ENCODE data around the gene CTNNA3.

CTNNA3 gene

DNA sequence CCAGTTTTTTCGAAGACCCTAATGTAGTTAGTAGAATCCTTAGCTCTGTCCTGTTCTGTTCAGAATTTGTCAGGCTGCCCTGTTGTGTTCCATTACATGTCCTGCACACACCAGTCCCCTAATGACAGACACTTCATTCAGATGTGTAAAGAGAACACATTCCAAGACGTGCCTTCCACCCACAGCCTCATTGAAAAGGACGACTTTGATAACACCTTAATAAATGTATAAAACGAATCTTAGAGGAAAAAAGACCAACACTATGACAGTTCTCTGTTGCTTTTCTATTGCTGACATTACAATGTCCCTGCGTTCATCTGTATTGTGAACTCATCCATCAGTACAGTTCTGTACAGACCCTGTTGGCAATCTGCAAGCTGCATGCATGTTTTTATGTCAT is 766.6 kb downstream of the CTNNA3 start:
- no peak for DNase-seq (ENCODE audit: low read depth)

DNA sequence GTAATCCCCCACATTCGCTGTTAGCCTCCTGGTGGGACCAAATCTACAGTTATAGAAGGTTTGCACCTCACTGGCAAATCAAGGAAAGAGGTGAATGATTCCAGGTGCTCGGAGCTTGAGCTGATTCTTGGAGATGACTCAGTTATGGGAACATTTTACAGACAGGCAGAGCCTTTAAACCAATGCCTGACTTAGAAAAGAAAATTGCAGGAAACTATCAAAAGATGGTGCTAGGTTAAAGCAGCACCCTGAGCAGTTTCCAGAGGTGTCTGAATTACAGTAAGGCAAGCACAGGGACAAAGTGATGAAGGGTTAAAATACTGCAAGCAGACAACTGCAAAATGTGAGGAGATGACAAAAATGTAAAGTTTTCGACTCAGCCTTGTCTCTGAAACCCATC is 767.2 kb downstream of the CTNNA3 start:
- DNase-seq (ENCODE audit: low read depth), result no peak

DNA sequence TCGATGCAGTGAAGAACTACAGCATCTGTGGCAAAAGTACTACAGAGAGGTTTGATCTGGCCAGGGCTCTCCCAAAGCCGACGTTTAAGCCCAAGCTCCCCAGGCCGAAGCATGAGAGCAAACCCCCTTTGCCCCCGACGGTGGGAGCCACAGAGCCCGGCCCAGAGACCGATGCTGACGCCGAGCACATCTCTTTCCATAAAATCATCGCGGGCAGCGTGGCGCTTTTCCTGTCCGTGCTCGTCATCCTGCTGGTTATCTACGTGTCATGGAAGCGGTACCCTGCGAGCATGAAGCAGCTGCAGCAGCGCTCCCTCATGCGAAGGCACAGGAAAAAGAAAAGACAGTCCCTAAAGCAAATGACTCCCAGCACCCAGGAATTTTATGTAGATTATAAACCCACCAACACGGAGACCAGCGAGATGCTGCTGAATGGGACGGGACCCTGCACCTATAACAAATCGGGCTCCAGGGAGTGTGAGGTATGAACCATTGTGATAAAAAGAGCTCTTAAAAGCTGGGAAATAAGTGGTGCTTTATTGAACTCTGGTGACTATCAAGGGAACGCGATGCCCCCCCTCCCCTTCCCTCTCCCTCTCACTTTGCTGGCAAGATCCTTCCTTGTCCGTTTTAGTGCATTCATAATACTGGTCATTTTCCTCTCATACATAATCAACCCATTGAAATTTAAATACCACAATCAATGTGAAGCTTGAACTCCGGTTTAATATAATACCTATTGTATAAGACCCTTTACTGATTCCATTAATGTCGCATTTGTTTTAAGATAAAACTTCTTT is 767.8 kb downstream of the CTNNA3 start:
- DNase-seq (ENCODE audit: low read depth), result no peak

DNA sequence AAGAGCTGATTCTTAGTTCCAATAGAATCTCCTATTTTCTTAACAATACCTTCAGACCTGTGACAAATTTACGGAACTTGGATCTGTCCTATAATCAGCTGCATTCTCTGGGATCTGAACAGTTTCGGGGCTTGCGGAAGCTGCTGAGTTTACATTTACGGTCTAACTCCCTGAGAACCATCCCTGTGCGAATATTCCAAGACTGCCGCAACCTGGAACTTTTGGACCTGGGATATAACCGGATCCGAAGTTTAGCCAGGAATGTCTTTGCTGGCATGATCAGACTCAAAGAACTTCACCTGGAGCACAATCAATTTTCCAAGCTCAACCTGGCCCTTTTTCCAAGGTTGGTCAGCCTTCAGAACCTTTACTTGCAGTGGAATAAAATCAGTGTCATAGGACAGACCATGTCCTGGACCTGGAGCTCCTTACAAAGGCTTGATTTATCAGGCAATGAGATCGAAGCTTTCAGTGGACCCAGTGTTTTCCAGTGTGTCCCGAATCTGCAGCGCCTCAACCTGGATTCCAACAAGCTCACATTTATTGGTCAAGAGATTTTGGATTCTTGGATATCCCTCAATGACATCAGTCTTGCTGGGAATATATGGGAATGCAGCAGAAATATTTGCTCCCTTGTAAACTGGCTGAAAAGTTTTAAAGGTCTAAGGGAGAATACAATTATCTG is 768.6 kb downstream of the CTNNA3 start:
- DNase-seq (ENCODE audit: low read depth), result no peak

DNA sequence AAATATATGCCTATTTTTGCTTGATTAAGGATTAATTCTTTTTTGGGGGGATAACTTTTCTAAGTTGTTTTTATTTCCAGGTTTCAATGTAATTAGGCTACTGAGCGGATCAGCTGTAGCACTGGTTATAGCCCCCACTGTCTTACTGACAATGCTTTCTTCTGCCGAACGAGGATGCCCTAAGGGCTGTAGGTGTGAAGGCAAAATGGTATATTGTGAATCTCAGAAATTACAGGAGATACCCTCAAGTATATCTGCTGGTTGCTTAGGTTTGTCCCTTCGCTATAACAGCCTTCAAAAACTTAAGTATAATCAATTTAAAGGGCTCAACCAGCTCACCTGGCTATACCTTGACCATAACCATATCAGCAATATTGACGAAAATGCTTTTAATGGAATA is 769.2 kb downstream of the CTNNA3 start:
- no peak for DNase-seq (ENCODE audit: low read depth)

DNA sequence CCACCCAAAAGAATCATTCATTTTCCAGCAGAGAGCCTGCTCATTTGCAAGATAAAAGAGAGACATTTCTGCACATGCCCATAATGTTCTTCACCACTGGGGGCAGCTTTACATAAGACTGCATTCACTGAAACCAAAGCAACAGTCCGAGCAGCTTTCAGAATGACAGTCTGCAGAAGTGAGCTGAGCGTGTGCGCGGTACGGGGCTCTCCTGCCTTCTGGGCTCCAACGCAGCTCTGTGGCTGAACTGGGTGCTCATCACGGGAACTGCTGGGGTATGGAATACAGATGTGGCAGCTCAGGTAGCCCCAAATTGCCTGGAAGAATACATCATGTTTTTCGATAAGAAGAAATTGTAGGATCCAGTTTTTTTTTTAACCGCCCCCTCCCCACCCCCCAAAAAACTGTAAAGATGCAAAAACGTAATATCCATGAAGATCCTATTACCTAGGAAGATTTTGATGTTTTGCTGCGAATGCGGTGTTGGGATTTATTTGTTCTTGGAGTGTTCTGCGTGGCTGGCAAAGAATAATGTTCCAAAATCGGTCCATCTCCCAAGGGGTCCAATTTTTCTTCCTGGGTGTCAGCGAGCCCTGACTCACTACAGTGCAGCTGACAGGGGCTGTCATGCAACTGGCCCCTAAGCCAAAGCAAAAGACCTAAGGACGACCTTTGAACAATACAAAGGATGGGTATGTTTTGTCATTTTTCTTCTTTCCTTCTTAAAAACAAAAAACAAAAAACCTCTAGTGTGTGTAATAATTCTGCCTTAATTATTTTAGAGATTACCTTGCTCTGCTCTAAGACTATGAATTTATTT is 769.9 kb downstream of the CTNNA3 start, which contains the start of gene LRRTM3:
Gene LRRTM3, plus strand, starts transcription at position 141 of the 820 bp plus-strand sequence.
- no peak for DNase-seq (ENCODE audit: low read depth)

DNA sequence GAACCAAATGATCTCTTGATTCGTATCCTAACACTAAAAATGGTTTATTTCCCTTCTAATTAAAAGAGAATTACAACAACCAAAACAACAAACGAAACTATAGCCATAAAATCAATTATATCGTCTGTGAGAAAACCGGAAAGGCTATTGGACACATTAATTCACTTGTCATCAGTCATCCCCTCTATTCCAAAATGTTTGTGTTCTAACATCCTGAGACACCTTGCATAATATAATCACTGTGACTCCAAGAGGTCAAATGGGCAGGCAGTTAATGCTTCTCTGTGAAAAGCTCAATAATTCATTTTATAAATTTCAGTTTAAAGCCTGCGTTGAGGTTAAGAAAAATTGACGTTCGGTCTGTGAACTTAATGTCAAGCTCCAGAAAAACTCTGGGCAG is 770.6 kb downstream of the CTNNA3 start:
- DNase-seq (ENCODE audit: low read depth), result no peak

DNA sequence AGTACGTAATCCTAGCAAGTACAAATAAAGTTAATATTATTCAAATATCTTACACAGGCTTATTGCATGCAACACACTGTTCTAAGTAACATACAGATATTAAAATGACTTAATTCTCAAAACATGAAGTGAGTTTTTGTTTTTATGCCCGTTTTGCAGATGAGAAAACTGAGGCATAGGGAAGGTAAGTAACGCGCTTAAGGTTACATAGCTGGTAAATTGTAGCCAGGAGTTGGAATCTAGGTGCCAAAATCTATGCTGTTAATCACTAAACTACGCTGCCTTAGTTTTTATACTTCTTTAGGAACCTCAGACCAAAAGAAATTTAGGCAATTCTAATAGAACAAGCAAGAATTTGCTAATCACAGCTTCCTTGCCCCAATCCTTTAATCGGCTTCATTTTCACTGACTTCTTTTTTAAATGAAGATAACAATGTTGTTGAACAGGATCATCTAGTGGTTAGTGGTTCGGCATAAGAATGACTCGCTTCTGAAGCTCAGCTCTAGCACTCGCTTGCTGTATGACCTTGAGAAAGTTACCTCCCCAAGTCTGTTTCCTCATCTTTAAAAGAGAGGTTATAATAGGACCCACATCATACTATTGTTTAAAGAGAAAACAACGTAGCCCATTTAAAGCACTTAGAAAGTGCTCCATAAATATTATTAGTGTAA is 771.2 kb downstream of the CTNNA3 start:
- no peak for DNase-seq (ENCODE audit: low read depth)

DNA sequence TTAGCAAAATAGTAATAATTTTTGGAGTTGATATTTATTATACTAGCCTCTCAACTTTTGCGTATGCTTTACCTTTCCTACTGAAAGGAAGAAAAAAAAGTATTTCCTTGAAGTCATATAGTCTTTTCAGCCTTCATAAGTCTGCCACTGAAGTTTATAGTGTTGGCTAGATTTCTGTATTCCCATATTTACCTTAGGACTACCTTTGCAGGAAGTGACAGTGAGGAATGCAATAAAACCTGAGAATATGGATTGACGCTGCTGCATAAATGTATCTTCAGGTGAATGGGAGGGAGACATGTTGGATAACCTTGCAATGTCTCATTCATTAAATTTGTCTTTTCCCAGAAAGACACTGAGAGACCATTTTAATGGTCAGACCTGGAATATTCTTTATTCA is 776.7 kb downstream of the CTNNA3 start:
- no peak for DNase-seq (ENCODE audit: low read depth)

DNA sequence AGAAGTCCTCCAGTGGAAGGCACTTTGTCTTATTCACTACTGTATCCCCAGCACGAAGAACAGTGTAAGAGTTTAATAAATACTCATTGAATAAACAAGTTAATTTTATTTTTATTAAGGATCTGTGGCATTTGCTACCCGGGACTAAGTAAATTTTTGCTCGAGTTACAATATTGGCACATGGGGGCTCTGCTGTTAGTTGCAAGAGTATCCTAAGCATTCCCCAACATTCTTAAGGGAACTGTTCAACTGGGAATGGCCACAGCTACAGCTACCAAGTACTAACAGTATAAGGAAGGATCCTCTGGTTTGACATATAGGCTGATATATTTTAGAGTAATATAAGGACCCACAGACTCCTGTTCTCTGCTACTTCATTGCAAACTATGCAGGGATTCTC is 778.9 kb downstream of the CTNNA3 start:
- DNase-seq (ENCODE audit: low read depth), result no peak

DNA sequence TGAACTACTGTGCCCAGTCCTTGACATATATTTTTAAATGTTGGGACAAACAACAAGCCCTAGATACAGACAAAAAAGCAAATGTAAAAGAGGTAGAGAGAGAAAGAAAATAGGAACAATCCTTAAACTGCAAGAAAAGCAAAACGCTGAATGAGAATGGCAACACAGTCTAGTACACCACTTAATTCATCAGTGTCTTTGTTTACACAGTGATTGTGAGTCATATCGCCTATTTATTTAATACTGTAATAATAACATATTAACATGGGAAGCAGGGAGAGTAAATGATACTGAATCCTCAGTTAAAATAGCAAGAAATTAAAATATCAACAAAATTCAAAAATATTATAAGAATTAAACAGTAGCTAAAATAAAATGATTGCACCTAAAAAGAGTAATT is 780.0 kb downstream of the CTNNA3 start:
- no peak for DNase-seq (ENCODE audit: low read depth)

DNA sequence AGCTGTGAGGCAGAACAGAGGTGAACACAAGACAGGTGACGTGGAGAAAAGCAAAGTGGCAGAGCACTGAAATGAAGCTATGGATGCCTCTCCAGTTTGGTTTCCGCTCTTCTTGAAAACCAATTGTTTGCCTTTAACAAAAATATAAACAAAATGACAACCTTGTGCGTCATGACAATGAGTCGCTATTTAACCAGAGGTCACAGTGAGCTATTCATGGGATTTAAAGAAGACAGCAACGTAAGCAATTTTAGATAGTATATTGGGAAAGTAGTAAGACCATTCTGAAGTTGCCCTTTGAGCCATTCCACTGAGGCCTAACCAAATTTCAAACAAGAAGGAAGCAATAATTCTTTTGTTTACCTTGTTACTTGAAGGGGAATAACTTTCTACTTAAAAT is 785.3 kb downstream of the CTNNA3 start:
- DNase-seq (ENCODE audit: low read depth), result no peak

DNA sequence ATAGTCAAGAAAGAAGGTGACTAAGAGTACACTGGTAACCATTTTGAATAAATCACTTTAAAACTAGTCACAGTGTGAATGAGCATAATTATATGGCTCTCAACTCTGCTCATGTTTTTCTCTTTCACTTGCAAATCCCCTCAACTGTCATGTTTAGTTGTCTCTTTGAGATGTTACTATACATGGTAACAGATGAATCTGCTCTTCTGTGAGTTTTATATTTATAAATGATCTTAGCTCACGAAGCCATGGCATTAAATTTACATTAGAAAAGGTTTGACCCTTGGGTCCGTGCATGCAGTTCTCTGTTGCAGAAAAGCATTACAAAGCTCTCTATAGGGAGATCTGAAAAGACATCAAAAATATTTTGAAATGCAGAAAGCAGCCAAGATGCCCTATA is 803.1 kb downstream of the CTNNA3 start:
- no peak for DNase-seq (ENCODE audit: low read depth)

DNA sequence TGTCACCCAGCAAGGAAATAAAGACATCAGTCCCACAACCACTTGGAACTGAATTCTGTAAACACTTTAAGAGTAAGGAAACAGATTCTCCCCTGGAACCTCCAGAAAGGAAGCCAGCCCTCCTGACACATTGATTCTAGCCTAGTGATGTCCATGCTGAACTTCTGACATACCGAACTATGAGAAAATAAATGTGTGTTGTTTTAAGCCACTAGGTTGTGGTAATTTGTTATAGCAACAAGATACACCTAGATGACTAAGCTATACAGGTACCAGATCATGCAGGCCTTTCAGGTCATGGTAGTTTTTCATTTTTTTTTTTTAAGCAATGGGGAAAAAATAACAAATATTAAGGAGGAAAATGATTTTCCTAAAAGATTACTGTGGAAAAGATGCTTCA is 807.8 kb downstream of the CTNNA3 start:
- DNase-seq (ENCODE audit: low read depth), result no peak

DNA sequence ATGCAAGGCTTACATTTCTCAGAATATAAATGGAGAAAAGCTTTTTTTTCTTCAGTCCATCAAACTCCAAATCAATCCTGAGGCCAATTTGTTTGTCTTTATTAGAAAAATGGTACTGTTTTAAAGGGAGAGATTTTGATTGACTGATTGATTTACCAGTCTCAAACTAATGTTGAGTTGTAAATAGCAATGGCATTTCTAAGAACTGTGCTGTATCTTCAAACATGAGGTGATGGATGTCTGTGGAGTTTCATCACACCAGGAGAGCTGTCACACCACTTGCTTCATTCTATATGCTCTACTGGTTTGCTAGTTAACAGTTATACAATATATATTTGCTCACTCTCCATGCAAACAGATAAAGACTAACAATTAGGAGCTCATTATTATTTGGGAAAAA is 809.1 kb downstream of the CTNNA3 start:
- no peak for DNase-seq (ENCODE audit: low read depth)

DNA sequence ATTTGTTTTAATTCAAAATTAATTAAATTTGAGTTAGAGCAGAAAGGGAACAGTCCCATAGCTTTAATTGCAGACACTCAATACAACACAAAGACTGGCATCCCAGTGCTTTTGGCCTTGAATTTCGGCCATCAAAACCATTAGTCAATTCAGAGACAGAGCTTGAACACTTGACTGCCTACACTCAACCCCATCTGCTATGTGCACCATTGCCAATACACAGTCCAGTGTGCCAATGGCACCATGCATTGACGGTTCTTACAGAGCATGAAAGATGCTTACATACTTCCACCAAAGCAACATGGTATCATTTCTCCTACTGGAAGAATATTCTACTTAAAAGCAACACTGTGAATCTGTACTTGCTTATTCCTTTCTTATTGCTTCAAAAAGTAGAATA is 813.7 kb downstream of the CTNNA3 start:
- no peak for DNase-seq (ENCODE audit: low read depth)

DNA sequence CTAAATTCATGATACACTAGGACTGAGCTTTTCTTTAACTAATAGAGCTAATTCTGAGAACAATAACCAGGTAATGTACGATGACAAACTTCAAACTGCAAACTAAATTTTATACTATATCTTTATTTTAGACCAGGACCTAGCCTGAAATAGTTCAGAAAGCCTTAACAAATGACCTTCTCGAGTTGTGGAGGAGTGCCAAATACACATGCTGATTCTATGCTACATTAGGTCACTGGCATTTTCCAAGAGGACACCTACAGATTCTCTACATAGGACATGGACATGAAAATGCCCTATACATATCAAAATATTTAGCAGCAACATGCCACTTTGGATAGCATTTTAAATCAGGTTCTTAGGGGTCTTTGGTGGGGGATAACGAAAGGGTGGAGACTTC is 814.2 kb downstream of the CTNNA3 start:
- no peak for DNase-seq (ENCODE audit: low read depth)

DNA sequence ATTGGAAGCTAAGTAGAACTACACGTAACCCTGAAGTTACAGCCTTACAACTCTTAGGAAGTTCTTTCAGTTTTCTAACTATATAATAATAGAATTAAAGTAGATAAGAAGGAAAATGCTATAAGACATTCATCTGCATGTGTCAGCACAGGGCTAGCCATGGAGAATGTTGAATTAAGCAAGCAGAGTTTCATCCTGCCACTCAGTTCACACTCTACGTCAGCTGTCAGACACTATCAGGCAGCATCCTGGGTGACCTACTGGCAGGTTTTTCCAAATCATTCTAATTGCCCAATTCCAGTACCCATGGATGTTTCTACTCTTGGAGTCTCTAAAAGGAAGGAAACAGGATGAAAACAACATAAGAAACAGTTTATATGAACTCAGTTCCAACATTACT is 815.2 kb downstream of the CTNNA3 start:
- no peak for DNase-seq (ENCODE audit: low read depth)

DNA sequence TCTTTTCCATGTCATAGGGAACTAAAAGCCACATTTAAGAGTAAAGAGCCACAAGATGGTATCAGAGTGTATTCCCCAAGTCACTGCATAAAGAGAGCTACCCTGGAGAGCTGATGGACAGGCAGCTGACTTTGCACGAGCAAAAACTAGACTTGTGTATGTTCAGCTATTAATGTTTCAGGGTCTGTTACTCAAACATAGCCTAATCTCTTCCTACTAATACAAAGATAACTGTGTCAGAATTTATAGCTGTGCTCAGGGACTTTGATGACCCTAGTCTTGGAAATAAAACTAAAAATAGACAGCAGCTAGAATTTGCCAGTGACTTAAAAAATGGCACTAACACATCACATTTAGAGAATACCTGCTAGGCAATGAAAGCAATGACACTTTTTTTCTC is 815.7 kb downstream of the CTNNA3 start:
- DNase-seq (ENCODE audit: low read depth), result no peak

DNA sequence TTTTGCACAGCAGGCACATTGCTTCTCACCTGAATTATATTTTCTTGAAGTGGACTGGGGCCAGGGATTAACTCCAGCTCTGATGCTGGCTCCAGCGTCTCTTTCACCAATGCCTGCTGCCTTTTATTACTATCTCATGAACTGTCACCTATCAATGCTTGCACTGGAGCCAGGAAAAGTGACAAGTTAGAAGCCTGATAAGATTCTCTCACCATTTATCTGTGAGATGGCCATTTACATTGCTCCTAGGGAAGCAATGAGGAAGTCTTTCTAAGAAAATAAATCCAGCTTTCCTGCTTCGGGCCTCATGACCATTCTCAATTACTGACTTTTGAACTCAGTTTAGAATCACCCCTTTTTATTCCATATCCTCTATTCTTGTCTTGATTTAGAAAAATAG is 818.6 kb downstream of the CTNNA3 start:
- no peak for DNase-seq (ENCODE audit: low read depth)

DNA sequence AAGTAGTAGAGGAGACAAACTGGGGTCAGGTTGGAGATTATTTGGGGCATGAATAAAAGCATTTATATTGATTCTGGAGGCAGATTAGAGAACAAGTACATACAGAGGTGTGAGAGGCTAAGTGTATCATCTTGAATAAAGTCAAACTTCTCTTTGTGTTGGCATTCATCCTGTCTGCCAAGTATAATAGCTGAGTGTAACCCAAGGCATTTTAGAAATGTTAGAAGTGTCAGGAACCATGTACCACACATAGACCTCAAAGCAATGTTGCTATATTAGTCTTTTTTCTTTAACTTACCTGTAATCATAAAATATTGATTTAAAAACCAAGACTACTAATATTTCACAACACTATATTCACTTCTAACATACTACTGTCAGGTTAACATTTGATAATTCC is 826.4 kb downstream of the CTNNA3 start:
- no peak for DNase-seq (ENCODE audit: low read depth)

DNA sequence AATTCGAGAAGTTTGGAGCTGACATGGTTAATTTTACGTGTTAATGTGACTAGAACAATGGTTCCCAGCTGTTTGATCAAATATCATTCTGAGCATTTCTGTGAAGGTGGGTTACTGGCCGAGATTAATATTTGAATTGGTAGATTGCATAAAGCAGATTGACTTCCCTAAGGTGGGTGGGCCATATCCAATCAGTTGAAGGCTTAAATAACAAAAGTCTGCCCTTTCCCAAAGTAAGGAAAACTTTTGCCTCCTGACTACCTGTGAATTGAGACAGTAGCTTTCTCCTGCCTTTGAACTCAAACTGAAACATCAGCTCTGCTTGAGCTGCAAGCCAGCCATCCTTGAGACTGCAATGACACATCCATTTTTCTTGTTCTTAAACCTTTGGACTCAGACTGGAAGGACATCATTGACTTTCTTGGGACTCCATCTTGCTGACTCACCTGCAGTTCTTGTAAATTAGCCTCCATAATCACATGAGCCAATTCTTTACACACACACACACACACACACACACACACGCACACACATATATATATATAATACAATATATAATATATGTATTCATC is 833.2 kb downstream of the CTNNA3 start:
- DNase-seq (ENCODE audit: low read depth), result no peak

Measured in activated T-helper 9 cell treated with anti-CD3 and anti-CD28 coated beads, Interleukin-2, amount 50 U/mL, for 16 hours (primary cell).